Measurements from ENCODE around the gene DBNDD1. TPM values are rescaled to one million over a fixed set of nuclear protein-coding genes. Genes with fewer than 3 reads are reported as not detected.
"Not testable (repeated sequence)": the region's sequence is repeated elsewhere in the genome, so short reads cannot be mapped to it uniquely, and the experiment has no call there.

The DBNDD1 gene
- total RNA-seq, 1 donor from 2014 or later: 4.6 TPM

DNA sequence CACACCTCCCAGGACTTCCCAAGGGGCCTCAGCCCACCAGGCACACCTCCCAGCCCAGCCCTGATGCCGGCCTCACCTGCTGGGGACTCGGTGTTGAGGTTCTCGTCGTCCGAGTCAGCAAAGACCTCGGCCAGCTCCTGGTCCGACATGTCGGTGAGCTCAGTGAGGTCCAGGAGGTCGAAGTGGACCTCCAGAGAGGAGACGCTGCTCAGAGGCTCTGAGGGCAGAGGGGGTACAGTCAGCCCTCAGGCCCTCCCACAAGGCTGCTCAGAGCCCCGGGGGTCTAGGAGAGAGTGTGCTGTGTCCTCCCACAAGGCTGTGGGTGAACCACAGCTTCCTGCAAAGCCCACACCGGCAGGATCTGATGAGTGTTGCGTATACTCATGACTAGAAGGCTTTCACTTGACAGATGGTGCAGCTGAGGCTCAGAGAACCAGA lies 10.5 kb downstream of the DBNDD1 start:
- DNase-seq: no peak
- H3K27ac ChIP-seq (replicated peaks): no peak overlapping the region
- no peaks in the 10 kb centered on the region for H3K27me3 ChIP-seq (ENCODE audit: low read depth)
- TF ChIP-seq CTCF (IDR thresholded peaks at IDR 0.05; ENCODE audit: borderline replicate concordance): no peak
- H3K9me3 ChIP-seq (replicated peaks): no peaks in the 10 kb centered on the region
- H3K36me3 ChIP-seq: no peaks in the 10 kb centered on the region
- H3K4me3 ChIP-seq: no peak overlapping the region
- no peaks in the 10 kb centered on the region for H3K4me1 ChIP-seq
- intact Hi-C loops (cut with micrococcal nuclease): no loop called here

DNA sequence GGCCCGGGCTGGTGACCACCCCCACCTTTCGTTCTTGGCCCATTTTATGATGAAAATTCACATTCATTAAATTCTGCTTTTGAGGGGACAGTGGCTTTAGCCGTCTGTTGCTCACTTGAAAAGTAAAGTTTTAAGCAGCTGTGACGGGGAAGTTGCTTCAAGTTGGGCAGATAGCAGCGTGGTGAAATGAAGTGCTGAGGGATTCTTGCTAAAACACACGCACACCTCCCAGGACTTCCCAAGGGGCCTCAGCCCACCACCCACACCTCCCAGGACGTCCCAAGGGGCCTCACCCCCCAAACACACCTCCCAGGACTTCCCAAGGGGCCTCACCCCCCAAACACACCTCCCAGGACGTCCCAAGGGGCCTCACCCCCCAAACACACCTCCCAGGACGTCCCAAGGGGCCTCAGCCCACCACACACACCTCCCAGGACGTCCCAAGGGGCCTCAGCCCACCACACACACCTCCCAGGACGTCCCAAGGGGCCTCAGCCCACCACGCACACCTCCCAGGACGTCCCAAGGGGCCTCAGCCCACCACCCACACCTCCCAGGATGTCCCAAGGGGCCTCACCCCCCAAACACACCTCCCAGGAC lies 11.5 kb downstream of the DBNDD1 start:
- H3K4me3 ChIP-seq; H3K9me3 ChIP-seq (replicated peaks); H3K4me1 ChIP-seq; H3K36me3 ChIP-seq; H3K27me3 ChIP-seq (ENCODE audit: low read depth); H3K27ac ChIP-seq (replicated peaks); intact Hi-C loops (cut with micrococcal nuclease); DNase-seq: not testable (repeated sequence)

DNA sequence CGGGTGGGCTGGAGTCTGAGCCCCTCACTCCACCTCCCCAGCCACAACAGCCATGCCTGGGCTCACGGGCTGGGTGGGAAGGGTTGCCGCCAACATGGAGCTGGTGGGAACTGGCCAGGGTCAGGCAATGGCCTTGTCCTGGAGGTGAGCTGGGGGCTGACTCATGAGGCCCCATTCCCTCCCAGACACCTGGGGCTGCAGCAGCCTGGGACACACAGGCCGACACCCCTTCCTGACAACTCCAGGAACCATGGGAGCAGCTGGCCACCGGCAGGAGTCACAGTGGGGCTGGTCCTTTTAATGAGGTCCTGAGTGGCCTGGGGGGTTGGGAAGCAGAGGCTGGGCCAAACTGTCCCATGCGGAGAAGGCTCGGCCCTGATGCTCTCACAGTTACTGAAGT lies 12.2 kb downstream of the DBNDD1 start:
- DNase-seq: no peak
- Histone ChIP-seq H3K4me1 (no peaks in the 10 kb centered on the region), H3K27me3 (ENCODE audit: low read depth) (no peaks in the 10 kb centered on the region), H3K4me3 (no peak overlapping the region), H3K9me3 (replicated peaks) (no peaks in the 10 kb centered on the region), H3K36me3 (no peaks in the 10 kb centered on the region), H3K27ac (replicated peaks) (no peak overlapping the region)
- intact Hi-C loops (cut with micrococcal nuclease): no loop called here
- TF ChIP-seq CTCF (IDR thresholded peaks at IDR 0.05; ENCODE audit: borderline replicate concordance): no peak

- DNase-seq: no peak
- no peaks in the 10 kb centered on the region for H3K9me3 ChIP-seq (replicated peaks)
- intact Hi-C loops (cut with micrococcal nuclease): no loop called here
Measured at GRCh38 chr16:90005956-90006663, 13.1 kb downstream of the DBNDD1 start.

GRCh38 chr16:90004577-90004976 lies 14.7 kb downstream of the DBNDD1 start:
- Histone ChIP-seq H3K9me3 (replicated peaks) (no peaks in the 10 kb centered on the region), H3K27me3 (ENCODE audit: low read depth) (no peaks in the 10 kb centered on the region), H3K36me3 (peaks cover 10% of the 10 kb centered on the region), H3K4me1 (no peaks in the 10 kb centered on the region), H3K27ac (replicated peaks) (no peak overlapping the region), H3K4me3 (no peak overlapping the region)
- no peak for DNase-seq
- no peak for TF ChIP-seq CTCF (IDR thresholded peaks at IDR 0.05; ENCODE audit: borderline replicate concordance)
- intact Hi-C loops (cut with micrococcal nuclease): no loop called here

More at GRCh38 chr16:90005956-90006663, 13.1 kb downstream of the DBNDD1 start:
- no peak overlapping the region for H3K4me3 ChIP-seq
- no peak for TF ChIP-seq CTCF (IDR thresholded peaks at IDR 0.05; ENCODE audit: borderline replicate concordance)
- H3K27me3 ChIP-seq (ENCODE audit: low read depth): no peaks in the 10 kb centered on the region
- no peaks in the 10 kb centered on the region for H3K4me1 ChIP-seq
- H3K36me3 ChIP-seq: no peaks in the 10 kb centered on the region
- no peak overlapping the region for H3K27ac ChIP-seq (replicated peaks)

- no peaks in the 10 kb centered on the region for H3K9me3 ChIP-seq (replicated peaks)
- H3K27me3 ChIP-seq (ENCODE audit: low read depth): no peaks in the 10 kb centered on the region
- no peak overlapping the region for H3K4me3 ChIP-seq
- no peak for TF ChIP-seq CTCF (IDR thresholded peaks at IDR 0.05; ENCODE audit: borderline replicate concordance)
- H3K36me3 ChIP-seq: peaks cover 21% of the 10 kb centered on the region
- no peaks in the 10 kb centered on the region for H3K4me1 ChIP-seq
- DNase-seq: no peak
- H3K27ac ChIP-seq (replicated peaks): no peak overlapping the region
- intact Hi-C loops (cut with micrococcal nuclease): no loop called here
Measured at GRCh38 chr16:90002759-90003158, 16.5 kb downstream of the DBNDD1 start.
